GM21423 (cell line): ENCODE data around the gene ATP2A1.

Experiments
- ATAC-seq: cut with Tn5 transposase; IDR thresholded peaks from one replicate; pipeline ENCODE4 v1.9.1; 2021; ENCODE audit warnings: mild to moderate bottlenecking, moderate library complexity; ENCODE audit not compliant: unreplicated experiment

ATP2A1 gene

DNA sequence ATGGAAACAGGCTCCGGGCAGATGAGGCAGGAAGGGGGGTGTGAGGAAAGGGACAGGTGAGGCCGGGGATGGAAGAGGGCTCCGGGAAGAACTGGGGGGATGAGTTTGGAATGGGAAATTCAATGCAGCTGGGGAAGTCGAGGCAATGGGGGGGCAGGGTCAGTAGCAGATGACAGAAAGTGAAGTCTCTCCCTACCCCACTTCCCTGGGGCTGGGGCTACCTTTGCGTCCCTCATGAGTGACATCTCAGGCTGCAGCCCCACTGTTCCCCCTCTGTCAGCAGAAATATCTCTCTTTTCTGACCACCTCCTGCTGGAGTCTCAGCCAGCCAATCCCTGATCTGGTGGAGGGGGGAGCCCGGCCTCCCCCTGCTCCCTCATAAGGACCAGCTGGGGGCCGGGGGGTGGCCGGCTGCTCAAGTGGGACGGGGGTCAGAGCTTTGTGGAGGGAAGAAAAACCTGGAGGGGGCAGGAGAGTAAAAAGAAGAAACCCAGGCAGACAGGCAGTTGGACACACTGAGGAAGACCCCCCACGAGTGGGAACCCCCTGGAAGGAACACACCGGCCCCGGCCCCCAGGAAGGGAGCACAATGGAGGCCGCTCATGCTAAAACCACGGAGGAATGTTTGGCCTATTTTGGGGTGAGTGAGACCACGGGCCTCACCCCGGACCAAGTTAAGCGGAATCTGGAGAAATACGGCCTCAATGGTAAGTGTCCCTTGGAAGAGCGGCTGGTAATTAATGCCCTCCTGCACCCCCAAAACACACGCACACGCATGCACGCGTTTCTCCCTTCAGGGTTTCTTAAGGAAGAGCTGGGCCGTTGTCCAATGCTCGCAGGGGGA, at the start of gene ATP2A1:
ATP2A1 (plus strand) TSS at position 406 of the 844 bp plus-strand sequence; CDS start at position 590, 184 bp downstream.
- ATAC-seq, result no peak

DNA sequence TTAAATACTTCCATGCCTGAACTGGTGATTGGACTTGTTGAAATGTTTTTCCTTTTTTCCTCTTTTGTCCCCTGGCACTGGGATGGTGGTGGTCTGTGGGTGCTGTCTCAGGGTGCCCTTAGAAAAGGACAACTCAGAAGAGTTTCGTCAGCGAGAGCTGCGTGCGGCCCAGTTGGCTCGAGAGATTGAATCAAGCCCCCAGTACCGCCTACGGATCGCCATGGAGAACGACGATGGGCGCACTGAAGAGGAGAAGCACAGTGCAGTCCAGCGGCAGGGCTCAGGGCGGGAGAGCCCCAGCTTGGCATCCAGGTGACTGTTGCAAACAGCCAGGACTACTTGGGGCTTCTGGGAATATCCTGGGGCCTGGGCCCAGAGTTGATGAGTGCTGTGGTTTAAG, 48.5 kb upstream of the ATP2A1 start:
- no peak for ATAC-seq

DNA sequence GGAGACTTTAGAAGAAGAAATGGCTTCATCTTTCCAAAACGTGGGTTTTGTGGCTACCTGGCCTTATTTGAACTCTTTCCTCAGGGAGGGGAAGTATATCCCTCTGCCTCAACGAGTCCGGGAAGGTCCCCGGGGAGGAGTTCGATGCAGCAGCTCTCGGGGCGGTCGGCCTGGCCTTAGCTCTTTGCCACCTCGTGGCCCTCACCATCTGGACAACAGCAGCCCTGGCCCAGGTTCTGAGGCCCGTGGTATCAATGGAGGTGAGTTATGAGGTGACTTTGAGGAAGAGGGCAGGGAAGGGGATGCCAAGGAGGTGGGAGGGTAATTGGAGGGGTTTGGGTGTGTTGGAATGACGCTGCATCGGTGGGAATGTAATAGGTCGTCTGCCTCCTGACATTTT, 47.8 kb upstream of the ATP2A1 start:
- no peak for ATAC-seq

DNA sequence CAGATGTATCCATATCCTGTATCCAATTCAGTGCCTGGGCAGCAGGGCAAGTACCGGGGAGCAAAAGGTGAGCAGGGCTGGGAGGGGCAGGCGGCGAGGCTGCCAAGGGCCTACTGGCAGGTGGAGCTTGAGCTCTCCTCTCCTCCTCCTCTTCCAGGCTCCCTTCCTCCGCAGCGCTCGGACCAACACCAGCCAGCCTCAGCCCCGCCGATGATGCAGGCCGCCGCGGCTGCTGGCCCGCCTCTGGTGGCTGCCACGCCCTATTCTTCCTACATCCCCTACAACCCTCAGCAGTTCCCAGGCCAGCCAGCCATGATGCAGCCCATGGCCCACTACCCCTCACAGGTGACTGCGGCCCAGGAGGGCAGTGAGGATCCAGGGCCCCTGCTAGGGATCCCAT, 43.9 kb upstream of the ATP2A1 start:
- no peak for ATAC-seq

DNA sequence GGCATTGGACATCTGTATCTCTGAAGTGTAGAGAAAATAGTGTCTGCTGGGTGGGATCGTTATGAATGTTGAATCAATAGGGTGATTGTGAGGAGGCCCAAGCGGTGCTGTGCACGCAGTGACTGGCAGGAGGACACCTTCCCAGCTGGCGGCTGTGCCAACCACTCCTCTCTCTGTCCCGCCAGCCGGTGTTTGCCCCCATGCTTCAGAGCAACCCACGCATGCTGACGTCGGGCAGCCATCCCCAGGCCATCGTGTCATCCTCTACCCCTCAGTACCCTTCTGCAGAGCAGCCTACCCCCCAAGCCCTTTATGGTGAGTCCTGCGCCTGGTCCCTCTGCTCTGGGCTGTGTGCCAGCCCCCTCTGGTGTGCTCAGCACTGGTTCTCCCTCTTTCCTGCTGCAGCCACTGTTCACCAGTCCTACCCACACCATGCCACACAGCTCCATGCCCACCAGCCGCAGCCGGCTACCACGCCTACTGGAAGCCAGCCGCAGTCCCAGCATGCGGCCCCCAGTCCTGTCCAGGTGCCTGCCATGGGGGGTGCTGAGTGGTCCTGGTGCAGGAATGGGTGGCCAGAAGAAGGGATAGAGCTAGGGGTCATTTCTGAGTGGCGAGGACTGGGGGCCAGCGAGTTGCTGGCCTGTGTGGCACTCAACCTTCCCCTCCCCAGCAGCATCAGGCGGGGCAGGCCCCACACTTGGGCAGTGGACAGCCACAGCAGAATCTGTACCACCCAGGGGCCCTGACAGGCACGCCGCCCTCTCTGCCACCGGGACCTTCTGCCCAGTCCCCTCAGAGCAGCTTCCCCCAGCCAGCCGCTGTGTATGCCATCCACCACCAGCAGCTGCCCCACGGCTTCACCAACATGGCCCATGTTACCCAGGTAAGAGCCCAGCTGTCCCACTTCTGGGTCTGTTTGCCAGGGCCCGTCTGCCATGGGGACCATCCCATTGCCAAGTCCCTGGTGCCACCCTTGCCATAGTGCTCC, 43.1 kb upstream of the ATP2A1 start:
- ATAC-seq, result no peak

DNA sequence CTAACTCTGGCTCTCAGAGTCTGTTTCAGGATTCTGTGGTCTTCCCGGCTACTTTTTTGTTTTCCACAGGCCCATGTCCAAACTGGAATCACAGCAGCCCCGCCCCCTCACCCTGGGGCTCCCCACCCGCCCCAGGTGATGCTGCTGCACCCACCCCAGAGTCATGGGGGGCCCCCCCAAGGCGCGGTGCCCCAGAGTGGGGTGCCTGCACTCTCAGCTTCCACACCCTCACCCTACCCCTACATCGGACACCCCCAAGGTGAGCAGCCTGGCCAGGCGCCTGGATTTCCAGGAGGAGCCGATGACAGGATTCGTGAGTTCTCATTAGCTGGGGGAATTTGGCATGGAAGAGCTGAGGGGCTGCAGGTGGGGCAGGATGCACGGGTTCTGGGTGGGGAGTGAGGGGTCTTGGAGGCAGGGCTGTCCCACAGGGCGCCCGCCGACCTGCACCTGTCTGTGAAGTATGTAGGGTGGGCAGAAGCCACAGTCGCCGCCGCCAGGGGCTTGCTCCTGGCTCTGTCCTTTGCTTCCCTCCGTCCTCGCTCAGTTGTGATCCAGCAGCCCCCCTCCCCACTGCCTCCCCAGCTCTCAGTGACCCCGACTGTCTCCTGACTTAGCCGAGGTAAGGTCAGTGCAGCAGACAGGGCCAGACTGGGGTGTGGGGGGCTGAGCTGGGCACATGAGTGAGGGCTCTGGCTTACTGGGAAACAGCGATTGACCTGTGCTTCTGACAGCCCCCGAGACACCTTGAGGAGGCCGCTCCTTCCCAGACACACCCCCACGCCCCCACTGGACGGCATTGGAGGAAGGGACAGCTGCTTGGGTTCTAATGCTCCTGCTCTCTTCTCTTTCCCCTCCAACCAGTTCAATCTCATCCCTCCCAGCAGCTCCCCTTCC, 42.2 kb upstream of the ATP2A1 start:
- ATAC-seq, result no peak

DNA sequence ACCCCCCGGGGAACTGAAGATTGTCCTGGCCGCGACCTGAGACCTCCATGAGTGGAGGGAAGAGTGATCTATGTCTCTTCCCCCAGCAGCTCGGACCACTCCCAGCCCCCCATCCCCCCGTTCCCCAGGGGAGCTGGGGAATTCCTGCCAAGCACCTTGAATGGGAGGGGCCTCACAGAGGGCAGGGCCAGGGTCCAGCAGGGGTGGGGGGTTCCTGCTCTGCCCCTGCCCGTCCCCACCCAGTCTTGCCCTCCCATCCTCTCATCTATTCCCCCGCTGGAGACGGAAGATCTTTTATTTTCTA, 41.6 kb upstream of the ATP2A1 start:
- no peak for ATAC-seq

DNA sequence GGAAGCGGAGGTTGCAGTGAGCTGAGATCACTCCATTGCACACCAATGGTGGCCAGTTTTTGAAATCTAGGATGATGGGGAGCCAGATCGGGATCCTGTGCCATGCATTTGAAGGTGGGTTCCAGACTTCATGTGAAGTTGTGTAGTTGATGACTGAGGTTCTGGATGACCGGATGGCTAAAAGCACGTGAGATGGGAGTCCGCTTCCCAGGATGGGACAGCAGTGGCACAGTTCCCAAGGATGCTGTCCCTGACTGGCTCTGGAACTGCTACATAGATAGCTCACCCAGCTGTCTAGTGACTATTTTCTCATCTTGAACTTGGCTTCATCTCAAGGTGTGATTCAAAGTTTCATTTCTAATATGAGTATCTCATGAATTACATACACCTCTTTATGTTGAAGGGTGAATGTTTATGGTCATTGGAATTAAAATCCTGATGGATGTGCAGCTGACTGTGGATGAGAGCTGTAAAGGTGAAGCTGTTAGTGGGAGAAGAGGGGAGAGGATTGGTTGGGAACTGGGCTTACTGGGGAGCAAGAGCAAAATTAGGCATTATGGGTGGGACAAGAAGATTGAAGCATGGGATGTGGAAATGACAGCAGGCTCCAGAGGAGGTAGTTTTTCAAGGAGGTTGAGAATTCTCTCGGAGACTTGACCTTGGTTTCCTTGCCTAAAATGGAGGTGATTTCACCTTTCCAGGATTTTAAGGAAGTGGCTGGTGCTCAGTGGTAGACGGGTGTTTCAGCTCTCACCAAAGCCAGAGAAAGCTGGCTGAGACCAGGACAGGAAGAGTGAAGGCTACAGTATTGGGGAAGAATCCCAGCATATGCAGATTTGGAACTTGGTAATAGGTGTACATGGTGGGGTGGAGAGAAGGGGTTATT, 40.4 kb upstream of the ATP2A1 start:
- no peak for ATAC-seq

DNA sequence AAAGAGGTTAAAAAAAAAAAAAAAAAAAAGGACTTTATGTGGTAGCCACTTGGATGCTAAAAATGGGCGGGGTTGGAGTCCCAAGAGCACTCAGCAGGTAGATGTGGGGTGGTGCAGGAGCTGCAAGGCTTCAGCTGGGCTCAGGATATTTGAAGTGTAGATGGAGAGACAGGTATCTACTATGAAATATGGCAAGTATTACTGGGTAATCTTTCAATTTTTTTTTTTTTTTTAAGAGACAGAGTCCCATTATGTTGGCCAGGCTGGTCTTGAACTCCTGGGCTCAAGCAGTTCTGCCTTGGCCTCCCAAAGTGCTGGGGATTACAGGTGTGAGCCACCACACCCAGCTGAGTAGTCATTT, 39.8 kb upstream of the ATP2A1 start:
- ATAC-seq, result no peak

DNA sequence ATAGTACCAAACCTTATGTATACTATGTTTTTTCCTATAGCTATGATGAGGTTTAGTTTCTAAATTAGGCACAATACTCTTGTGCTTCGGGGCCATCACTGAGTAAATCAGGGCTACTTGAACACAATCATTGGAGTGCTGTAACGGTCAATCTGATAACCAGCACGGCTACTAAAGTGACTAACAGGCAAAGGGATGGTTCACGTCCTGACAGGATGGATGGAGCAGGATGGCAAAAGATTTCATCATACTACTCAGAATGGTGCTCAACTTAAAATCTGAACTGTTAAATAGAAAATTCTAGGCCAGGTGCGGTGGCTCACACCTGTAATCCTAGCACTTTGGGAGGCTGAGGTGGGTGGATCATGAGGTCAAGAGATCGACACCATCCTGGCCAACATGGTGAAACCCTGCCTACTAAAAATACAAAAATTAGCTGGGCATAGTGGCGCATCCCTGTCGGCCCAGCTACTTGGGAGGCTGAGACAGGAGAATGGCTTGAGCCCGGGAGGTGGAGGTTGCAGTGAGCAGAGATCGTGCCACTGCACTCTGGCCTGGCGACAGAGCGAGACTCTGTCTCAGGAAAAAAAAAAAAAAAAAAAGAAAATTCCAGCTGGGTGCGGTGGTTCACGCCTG, 39.2 kb upstream of the ATP2A1 start:
- ATAC-seq, result no peak

DNA sequence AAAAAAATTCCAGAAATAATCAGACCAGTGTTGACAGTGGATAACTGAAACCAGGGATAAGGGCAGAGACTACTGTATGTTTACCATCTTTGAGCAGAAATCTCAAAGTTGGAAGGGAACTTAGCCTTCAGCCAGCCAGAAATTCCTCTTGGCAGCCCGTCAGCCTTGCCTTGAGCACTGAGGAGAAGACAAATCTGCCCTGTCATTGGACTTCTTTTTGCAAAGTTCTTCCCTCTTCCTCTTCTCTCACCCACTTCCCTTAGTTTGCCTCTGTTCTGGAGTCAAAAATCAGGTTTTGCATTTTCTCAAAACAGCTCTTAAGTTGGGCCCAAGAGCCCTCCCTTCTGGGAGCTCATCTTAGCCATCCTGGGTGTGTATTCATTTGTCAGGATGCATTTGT, 38.4 kb upstream of the ATP2A1 start:
- ATAC-seq, result no peak

DNA sequence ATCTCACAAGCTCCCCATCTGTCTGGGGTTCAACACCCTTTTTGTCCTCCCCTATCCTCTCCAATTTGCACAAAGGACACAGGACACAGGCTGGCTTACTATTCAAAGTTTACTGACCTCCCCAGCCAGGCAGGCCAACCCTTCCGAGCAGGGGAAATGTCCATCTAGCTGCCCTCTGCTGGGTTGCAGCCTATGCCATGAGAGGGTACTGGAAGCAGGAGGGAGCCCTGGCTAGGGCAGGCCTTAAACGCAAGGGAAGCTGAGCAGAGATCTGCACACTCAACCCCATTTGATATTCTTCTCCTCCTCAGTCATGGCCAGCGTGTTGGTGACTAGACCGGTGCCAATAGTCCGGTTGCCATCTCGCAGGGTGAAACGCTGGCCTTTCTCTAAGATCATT, 35.6 kb upstream of the ATP2A1 start:
- no peak for ATAC-seq

DNA sequence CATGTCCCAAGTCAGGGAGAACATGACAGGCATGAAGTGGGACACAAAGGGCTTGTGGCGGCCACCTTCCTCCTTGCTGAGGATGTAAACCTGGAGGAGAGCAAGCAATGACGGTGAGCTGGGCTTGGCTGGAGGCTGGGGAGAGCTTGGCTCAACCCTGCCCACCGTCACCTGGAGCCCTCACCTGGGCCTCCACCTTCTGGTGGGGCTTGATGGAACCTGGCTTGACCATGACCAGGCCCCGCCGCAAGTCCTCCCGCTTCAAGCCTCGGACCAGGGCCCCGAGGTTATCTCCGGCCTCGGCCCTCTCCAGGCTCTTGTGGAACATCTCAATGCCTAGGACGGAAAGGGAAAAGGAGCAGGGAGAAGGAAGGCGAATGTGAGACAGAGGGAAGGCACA, 34.5 kb upstream of the ATP2A1 start:
- no peak for ATAC-seq

DNA sequence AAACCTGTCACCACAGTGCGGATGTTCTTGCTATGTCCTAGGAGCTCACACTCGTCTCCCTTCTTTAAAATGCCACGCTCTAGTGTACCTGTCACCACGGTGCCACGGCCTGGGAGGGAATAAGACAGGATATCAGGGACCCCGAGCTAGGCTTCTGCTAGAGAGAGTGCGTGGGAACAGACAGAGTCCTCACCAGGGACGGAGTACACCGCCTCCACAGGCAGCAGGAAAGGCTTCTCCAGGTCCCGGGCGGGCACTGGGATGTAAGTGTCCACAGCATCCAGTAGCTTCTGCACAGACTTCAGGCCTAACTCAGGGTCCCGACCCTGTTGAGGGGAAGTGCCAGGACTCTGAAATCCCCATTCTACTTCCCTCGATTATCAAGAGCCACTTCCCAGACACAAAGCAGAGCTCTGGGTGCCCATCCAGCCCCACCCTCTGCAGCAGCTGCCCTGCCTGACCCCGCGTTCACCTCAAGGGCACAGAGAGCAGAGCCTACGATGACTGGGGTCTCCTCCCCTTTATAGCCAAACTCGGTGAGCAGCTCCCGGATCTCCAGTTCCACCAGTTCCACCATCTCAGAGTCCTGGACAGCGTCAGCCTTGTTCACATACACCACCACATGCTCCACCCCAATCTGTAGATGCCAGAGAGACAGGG, 33.9 kb upstream of the ATP2A1 start:
- no peak for ATAC-seq

DNA sequence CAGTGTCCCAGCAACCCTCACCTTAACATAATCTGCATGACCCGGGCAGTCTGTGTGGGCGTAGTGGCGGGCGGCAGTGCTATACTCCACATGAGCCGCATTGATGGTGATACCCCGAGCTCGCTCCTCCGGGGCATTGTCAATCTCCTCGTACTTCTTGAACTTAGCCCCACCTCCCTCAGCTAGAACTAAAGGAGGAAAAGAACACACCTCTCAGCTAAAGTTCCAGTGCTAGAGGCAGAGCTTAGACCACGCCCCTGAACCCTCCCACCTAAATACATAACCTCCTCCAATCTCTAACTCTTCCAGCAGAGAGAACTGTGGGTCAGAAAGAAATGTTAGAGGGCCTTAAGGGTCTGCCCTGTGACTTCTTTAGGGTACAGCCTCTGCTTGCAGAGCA, 33.0 kb upstream of the ATP2A1 start:
- ATAC-seq, result no peak

DNA sequence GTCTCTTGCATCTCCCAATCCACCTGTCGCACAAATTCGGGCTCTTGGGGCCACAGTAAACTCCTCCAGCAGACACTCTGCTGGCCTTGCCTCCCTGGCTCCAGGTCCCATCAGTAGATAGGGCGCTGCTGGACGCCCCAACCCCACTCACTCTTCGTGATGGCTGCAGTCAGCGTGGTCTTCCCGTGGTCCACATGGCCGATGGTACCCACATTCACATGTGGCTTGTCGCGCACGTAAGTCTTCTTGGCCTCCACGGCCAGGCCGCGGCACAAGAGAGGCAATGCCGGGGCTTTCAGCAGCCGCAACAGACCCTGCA, 32.6 kb upstream of the ATP2A1 start:
- no peak for ATAC-seq

DNA sequence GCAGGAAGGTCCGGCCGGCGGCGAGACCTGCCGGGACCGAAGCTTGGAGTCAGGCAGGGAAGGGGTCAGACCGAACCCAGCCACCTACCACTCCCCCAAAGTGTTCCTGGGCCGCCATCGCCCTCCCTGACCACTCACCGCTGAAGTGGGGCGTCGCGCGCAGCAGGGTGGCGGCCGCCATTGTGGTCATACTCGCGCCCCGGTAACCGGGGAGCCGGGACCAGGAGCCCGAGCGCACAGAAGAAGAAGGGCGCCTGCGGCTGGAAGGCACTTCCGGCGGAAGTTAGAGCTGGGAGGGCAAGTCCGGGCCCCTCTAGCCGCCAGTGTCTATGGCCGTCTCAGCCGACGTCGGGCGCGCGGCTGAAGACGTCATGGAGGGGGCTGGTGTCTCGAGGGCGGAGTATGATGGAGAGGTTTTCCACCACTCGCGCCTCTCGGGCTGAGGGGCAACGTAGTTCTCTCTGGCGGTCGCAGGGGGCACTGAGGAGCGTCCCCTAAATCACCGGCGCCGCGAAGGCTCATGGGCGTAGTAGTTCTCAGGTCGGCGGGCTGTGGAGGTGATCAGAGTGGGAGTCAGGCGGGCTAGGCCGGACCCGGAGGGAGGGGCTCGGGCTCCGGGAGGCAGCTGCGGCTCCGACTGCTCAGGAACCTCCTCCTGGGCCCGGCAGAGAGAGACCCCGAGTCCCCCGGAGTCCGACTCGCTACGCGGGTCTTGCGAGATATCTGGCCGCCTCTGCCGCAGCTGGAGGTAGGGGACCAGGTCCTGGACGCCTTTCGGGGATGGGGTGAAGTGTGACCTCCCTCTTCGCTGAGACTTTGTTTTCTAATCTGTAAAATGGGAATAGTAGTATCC, 32.0 kb upstream of the ATP2A1 start, which contains the start of gene TUFM:
TUFM (minus strand) TSS at position 269 of the 853 bp plus-strand sequence; CDS start at position 190, 79 bp downstream.
- peak; percentile 90 for ATAC-seq

DNA sequence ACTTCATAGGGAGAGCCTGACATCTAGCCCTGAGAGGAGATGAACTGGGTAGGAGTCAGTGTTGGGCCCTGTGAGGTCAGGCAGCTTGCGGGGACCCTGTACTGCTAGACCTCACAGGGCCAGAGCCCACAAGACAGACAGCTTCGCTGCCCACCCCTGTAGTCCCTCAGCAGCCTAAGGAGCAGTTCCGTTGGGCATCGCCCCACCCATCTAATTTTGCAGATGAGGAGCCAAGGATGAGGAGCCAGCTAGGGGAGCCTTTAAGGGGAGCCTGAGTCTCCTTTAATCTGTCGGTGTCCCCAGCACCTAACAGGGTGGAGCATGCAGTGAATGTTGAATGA, 31.4 kb upstream of the ATP2A1 start:
- ATAC-seq, result no peak
